NCI-H2107 (cell line): ENCODE data around the gene SLC23A3.
"Not testable (repeated sequence)": the region's sequence is repeated elsewhere in the genome, so short reads cannot be mapped to it uniquely, and the experiment has no call there.

ENCODE experiments used
- DNase-seq: peaks from one replicate; lab custom pipeline; 2025; lab: John Stamatoyannopoulos, UW

SLC23A3 gene

DNA sequence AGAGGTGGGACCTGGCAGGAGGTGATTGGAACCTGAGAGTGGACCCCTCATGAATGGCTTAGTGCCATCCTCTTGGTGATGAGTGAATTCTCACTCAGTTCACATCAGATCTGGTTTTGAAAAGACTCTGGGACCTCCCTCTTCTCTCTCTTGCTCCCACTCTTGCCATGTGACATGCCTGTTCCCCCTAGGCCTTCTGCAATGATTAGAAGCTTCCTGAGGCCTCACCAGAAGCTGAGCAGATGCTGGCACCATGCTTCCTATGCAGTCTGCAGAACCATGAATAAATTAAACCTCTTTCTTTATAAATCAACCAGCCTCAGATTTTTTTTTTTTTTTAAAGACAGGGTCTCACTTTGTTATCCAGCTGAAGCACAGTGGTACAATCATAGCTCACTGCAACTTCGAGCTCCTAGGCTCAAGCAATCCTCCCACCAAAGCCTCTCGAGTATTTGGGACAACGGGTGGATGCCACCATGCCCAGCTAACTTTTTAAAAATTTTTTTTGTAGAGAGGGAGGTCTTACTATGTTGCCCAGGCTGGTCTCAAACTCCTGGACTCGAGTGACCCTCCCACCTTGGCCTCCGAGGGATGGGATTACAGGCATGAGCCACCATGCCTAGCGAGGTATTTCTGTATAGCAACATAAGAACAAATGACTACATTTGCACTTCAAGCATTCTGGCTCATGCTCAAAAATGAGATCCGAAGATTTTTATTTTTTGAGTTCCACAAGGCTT, 34.8 kb upstream of the SLC23A3 start:
- no peak for DNase-seq

DNA sequence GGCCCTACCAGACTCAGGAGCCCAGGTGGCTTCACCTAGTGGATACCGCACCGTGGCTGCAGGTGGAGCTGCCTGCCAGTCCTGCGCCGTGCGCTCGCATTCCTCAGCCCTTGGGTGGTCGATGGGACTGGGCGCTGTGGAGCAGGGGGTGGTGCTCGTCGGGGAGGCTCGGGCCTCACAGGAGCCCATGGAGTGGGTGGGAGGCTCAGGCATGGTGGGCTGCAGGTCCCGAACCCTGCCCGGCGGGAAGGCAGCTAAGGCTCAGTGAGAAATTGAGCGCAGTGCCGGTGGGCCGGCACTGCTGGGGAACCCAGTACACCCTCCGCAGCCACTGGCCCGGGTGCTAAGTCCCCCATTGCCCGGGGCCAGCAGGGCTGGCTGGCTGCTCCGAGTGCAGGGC, 31.5 kb upstream of the SLC23A3 start:
- not testable (repeated sequence) for DNase-seq

DNA sequence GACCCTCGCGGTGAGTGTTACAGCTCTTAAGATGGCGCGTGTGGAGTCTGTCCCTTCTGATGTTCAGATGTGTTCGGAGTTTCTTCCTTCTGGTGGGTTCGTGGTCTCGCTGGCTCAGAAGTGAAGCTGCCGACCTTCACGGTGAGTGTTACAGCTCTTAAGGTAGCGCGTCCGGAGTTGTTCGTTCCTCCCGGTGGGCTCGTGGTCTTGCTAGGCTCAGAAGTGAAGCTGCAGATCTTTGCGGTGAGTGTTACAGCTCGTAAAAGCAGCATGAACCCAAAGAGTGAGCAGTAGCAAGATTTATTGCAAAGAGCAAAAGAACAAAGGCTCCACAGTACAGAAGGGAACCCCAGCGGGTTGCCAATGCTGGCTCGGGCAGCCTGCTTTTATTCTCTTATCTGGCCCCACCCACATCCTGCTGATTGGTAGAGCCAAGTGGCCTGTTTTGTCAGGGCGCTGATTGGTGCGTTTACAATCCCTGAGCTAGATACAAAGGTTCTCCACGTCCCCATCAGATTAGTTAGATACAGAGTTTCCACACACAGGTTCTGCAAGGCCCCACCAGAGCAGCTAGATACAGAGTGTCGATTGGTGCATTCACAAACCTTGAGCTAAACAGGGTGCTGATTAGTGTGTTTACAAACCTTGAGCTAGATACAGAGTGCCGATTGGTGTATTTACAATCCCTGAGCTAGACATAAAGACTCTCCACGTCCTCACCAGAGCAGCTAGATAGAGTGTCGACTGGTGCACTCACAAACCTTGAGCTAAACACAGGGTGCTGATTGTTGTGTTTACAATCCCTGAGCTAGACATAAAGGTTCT, 30.9 kb upstream of the SLC23A3 start:
- not testable (repeated sequence) for DNase-seq

DNA sequence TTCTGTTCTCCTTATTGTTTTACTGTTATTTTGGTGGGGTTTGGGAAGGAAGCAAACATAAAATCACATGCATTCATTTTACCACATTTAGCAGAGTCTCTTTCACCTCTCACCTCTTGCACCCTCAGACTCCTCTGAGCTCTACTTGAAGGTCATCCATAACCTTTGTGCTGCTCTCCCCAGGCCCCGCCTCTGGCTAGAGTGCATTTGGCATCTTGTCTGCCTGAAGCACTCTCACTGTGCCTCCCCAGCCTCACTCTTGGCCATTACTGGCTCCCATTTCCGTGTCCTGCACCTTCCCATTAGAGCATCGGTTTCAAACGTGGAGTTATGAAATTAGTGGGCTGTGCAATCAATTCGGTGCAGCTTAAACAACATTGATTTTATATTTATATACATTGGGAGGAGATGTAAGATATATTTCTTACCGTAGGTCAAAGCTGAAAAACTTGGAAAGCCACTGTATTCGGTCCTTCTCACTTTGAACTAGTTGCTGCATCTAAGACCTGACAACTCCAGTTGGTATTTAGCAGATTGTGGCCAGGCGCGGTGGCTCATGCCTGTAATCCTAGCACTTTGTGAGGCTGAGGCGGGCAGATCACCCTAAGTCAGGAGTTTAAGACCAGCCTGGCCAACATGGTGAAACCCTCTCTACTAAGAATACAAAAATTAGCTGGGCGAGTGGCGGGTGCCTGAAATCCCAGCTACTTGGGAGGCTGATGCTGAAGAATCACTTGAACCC, 29.8 kb upstream of the SLC23A3 start:
- no peak for DNase-seq

DNA sequence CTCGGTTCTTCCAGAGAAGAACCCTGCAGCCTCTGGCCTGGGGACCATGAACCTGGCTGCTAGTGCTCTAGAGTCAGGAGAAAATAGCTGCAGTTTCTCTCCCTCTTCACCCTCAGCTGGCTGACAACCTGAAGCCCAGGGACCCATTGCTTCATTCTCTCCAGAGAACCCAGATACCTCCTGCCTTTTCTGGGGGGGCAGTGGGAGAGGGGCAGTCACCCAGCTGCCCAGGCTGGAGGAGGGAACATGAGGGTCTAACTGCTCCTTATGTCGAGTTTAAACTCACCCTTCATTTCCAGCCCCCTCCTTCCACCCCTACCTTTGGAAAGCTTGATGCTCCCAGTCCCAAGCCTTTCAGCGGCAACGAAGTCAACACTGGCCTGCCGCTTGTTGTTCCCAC, 29.1 kb upstream of the SLC23A3 start:
- no peak for DNase-seq

DNA sequence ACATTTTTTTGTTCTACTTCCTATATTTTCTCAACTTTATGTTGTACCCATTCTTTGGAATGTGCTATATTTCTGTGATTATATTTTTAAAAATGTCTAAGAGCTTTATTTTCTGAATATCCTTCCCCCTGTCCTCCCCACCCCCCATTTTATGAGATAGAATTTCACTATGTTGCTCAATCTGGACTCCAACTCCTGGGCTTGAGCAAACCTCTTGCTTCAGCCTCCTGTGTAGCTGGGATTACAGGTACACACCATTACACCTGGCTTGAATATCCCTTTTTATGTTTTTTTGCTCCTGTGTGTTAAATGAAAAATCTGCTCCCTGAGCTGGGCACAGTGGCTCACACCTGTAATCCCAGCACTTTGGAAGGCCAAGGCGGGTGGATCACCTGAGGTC, 27.6 kb upstream of the SLC23A3 start:
- DNase-seq, result no peak

DNA sequence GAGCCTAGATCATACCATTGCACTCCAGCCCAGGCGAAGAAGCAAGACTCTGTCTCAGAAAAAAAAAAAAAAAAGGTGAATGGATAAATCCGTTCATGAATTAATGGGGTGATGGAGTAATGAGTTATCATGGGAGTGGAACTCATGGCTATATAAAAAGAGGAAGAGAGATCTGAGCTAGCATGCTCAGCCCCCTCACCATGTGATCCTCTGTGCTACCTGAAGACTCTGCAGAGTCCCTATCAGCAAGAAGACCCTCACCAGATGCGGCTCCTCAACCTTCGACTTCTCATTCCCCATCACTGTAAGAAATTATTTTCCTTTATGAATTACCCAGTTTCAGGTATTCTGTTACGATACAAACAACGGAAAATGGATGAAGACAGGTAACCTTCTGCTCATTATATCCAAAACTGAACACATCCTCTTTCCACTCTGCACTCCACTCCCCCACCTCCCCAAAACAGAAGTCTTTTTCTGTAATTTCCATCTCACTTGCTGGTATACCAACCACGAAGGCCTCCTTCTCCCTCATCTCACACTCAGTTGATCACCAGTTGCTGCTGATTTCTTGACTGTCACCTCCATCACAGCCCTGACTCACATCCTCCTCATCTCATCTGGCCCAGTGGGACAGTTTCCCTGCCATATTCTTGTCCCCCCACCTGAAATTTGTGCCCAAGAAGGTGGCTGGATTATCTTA, 17.1 kb upstream of the SLC23A3 start:
- no peak for DNase-seq

DNA sequence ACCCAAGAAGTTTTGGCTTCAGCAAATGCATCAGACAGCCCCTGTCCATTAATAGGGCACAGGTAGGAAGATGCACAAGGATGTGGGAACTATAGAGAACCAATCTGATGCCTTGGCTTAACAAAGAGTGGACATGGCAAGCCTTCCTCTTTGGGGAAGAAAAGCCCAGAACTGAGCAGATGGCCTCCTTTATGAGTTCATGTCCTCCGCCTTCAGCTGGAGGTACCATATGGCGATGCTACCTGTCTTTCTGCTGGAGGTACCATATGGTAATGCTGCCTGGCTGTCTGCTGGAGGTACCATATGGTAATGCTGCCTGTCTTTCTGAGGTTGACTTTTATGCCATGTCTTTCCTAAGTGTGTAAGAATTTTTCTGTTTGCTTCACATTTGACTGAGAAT, 14.3 kb upstream of the SLC23A3 start:
- no peak for DNase-seq

DNA sequence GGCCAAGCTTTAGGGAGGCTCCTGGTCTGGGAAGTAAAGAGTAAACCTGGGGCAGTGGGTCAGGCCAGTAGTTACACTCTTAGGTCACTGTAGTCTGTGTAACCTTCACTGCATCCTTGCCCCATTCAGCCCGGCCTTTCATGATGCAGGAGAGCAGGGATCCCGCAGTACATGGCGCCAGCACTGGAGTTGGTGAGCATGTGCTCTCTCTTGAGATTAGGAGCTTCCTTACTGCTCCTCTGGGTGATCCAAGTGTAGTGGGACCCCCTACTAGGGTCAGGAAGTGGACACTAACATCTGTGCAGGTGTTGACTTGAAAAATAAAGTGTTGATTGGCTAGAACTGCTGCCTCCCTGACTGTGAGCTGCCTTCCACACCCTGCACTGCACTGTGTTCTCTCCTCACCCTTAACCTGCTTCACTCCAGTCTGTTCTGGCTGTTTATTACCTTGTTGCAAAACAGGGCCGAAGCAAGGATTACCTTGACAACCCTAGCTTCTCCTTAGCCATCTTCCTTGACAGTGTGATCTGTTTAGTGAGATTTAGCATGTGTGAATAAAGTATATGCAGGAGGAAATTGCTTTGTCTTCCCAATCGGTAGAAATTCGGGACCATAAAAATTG, 13.4 kb upstream of the SLC23A3 start:
- DNase-seq, result no peak

DNA sequence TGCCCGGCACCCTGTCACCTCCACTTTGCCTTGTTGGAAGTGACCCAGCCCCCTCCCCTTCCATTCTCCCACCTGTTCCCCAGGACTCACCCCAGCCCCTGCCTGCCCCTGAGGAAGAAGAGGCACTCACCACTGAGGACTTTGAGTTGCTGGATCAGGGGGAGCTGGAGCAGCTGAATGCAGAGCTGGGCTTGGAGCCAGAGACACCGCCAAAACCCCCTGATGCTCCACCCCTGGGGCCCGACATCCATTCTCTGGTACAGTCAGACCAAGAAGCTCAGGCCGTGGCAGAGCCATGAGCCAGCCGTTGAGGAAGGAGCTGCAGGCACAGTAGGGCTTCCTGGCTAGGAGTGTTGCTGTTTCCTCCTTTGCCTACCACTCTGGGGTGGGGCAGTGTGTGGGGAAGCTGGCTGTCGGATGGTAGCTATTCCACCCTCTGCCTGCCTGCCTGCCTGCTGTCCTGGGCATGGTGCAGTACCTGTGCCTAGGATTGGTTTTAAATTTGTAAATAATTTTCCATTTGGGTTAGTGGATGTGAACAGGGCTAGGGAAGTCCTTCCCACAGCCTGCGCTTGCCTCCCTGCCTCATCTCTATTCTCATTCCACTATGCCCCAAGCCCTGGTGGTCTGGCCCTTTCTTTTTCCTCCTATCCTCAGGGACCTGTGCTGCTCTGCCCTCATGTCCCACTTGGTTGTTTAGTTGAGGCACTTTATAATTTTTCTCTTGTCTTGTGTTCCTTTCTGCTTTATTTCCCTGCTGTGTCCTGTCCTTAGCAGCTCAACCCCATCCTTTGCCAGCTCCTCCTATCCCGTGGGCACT, 12.7 kb upstream of the SLC23A3 start:
- no peak for DNase-seq

DNA sequence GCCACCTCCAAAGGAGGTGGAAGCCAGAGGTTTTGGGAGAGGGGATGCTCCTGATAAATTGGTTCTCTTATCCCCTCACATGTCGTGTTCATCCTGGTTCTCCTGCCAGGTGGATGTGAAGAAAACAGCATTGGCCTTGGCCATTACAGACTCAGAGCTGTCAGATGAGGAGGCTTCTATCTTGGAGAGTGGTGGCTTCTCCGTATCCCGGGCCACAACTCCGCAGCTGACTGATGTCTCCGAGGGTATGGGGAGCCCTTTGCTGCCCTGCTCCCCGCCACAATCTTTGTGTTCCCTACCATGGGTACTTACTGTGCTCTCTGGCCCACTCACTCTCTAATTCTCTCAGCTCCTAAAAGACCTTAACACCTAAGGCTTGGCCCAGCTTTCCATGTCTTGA, 11.7 kb upstream of the SLC23A3 start:
- DNase-seq, result no peak

DNA sequence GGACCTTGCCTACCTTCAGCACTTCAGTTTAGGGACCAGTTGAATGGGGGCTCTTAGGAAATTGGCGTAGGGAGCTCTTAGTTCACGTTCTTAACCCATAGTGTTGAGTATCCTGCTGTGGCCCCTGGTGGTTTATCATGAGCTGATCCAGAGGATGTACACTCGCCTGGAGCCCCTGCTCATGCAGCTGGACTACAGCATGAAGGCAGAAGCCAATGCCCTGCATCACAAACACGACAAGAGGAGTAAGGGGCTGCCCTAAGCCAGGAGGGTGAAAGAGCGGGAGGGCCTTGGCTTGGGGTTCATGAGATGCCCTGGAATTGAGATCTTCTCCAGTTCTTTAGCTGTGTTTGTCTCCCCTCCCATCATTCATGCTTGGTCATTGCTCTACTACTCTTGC, 11.1 kb upstream of the SLC23A3 start:
- no peak for DNase-seq

DNA sequence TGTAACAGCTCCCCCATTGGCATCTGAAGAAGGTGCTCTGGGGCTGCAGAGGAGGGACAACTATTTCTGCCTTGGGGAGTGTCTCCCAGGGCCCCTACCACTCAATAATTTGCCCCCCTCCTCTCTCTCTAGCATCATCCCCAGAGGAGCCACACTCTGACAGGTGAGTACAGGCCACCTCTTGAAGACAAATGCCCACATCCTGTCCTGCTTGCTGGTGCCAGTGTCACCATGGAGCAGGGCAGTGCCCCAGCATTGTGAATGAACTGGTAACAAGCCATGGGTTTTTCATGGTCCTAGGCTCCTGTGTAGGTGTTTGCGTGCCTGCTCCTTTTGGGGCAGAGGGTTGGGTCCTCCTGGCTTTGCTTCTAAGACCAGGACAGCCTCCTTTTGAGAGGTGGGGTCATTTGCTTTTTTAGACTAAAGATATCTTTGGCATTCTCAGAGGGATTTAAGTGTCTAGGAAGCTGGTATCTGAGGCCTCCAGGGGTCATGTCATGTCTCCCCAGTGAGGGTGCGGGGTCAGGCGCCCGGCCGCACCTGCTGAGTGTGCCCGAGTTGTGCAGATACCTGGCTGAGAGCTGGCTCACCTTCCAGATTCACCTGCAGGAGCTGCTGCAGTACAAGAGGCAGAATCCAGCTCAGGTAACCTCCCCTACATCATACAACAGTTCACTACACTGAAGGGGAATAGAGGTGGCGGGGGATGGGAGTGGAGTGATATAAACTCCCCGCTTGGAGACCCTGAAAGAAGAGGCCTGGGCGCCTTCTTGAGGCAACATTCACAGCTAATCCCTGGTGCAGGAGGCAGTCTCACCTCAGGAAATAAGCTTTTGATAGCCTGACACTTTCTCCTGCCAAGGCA, 10.0 kb upstream of the SLC23A3 start:
- DNase-seq, result no peak

DNA sequence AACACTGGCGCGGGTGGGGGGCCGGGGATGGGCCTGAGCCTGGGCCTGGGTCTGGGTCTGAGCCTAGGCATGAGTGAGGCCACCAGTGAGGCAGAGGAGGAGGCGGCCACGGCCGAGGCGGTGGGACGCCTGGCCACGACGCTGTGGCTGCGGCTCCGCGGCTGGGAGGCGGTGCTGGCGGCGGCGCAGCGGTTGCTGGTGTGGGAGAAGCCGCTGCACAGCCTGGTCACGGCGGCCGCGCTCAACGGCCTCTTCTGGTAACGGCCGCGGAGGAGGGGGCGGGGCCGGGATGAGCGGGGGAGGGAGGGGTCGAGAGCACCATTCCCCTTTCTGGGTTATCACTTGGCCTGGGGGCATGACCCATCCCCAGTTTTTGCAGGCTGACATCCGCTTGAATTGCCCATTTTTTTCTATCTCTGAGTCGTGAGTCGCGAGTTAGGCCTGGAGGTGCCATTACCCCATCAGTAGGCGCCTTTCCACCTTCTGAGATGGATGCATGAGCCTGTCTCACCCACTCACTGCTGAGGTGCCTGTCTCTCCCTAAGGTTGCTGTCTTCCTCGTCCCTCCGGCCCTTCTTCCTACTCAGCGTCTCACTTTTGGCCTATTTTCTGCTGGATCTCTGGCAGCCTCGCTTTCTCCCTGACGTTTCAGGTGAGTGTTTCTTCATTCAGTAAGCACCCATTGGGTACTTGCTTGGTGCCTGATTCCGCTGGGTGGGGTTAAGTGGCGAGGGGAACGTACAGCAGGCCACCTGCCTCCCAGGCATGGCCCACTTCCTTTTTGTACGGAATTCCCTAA, 8.7 kb upstream of the SLC23A3 start:
- no peak for DNase-seq

DNA sequence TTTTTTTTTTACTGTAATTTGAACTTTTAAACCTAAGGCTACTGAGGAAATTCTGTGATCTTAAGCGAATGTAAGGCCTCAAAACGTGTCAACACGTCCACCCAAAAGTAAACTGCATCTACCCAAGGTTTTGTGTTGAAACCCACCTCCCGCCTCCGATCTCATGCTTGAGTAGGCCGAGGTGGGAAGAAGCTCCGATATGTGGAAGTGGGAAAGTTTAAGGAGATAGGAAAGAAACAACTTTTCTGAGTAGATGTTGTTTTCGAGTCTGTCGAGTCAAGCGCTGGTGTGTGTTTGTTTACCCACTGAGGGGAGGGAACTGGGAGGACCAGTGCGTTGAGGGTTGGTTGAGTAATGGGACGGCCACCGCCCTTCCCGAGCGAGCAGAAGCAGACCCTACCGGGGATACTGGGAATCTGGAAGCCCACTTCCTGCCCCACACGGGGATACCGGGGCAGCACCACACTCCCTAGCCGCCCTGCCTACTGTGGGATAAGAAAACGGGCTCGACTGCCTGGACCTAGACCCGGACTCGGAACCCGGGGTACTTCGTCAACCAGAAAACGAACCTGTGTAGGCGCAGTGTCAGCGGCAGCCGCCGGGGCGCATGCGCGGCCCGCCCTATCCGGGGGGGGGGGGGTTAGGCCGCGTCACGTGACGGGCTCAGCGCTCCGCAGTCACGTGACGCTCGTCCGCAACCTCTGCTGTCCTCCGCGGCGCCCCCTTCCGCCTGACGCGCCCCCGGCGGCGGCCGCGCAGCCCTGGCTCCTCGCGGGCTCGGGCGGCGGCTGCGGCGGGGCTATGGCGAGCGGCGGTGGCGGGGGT, 7.9 kb upstream of the SLC23A3 start, which contains the start of gene RETREG2:
Gene RETREG2 (plus strand): TSS at position 724 of the 825 bp plus-strand sequence. CDS start 78 bp downstream, at position 802.
- DNase-seq, result no peak

DNA sequence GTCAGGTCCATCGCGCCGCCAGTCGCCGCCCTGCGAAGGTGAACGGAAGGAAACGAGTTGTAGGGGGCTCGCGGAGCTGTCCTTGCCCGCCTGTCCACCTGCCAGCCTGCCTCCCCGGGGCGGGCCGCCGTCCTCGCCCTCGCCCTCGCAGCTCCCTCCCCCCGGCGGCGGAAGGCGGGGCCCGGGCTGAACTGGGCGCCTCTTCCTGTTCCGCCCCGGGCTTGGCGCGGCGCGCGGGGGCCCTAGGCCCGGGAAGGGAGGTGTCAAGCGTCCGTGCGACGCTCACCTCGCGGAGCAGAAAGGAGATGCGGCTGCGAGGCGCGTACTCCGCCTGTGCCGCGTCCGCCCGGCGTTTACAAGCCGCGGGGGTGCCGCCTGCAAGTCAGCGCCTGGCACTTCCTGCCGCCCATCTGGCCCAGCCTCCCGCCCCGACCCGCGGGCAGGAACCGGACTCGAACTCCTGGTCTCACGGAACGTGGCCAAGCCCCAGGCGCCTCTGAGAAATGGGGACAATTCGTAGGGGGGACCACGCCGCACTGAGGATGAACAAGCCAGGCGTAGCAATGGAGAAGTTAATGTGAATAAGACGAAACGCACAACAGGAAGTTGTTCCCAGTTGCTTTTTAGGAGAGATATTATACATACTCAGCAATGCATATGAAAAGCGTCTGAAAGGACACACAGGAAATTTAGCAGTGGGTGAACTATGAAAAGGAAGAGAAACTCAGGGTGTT, 7.2 kb upstream of the SLC23A3 start, which contains the start of gene CNPPD1:
Gene CNPPD1 (minus strand): TSS at position 108 of the 734 bp plus-strand sequence. CDS start 97 bp downstream, at position 11.
- DNase-seq, result peak; percentile 65
